HCT116 (cell line): ENCODE results near the gene CYB5D1. TPM values are rescaled to one million over a fixed set of nuclear protein-coding genes. Genes with fewer than 3 reads are reported as not detected.

Experiments
- ATAC-seq: fragments of 200-7000 bp; cut with Tn5 transposase; 2 replicates; pipeline ENCODE4 v1.9.1; 2020; ENCODE audit warnings: mild to moderate bottlenecking, moderate library complexity
- BruUV-seq: library from RNA; stranded (reverse); fragments of 400-500 nt; replicated peaks from 2 replicates; lab custom pipeline; 2021; lab: Mats Ljungman, UMichigan
- CTCF ChIA-PET: fragments of 300-600 bp; sonication (Branson Sonifier 250); formaldehyde crosslinking; loops from one replicate; lab custom pipeline; 2021; ENCODE audit warnings: antibody characterized with exemption; lab: Charles Lee
- POLR2A ChIA-PET: fragments of 300-600, 350-600 bp; sonication (Branson Sonifier 250); formaldehyde crosslinking; loops from one replicate; lab custom pipeline; 2021; ENCODE audit warnings: antibody characterized with exemption; lab: Charles Lee
- RAD21 ChIA-PET, 2 experiments: fragments of 300-600 bp; sonication (Branson Sonifier 250); formaldehyde crosslinking; loops; one replicate each; lab custom pipeline; 2023; ENCODE audit warnings: low total read pairs in 2 of 2; ENCODE audit not compliant: uncharacterized antibody in 2 of 2, unreplicated experiment in 2 of 2, low non-redundant PET in 1 of 2; lab: Charles Lee
- DNase-seq: peaks from one replicate; pipeline ENCODE4 v3.0.0-alpha.2; 2010; ENCODE audit warnings: low read depth, low spot score
- H2AFZ ChIP-seq: fragments of 200-600 bp; shearing (Covaris generic), sonication (generic); 2 replicates; pipeline ENCODE4 v1.6.1; 2017; ENCODE audit warnings: low read depth, mixed run types, mixed read lengths, antibody characterized with exemption, low read length; ENCODE audit not compliant: poor library complexity, severe bottlenecking
- H3K27ac ChIP-seq: 2 replicates; pipeline ENCODE4 v1.5.1; 2012; ENCODE audit warnings: low read depth, low read length
- H3K27me3 ChIP-seq: fragments of 200-600 bp; sonication (generic); 2 replicates; pipeline ENCODE4 v1.6.1; 2016; ENCODE audit warnings: mixed run types, low read length, mixed read lengths; ENCODE audit not compliant: insufficient read depth
- H3K36me3 ChIP-seq, 2 experiments: fragments of 200-500 bp in 1 of 2; fragments of 200-600 bp in 1 of 2; sonication (Bioruptor generic) in 1 of 2; sonication (generic) in 1 of 2; 2 replicates each; pipeline versions ENCODE4 v1.5.1 to v1.6.1; 2014 to 2016; ENCODE audit warnings: low read length in 2 of 2, inconsistent platforms in 1 of 2, mixed read lengths in 1 of 2, mixed run types in 1 of 2; ENCODE audit not compliant: insufficient read depth in 2 of 2, control insufficient read depth in 1 of 2
- H3K4me1 ChIP-seq, 2 experiments: fragments of 200-600 bp in 1 of 2; sonication (generic) in 1 of 2; 2 replicates each; pipeline versions ENCODE4 v1.5.1 to v1.6.1; 2012 to 2017; ENCODE audit warnings: low read length in 2 of 2, inconsistent platforms in 1 of 2, mild to moderate bottlenecking in 1 of 2, mixed read lengths in 1 of 2, mixed run types in 1 of 2, moderate library complexity in 1 of 2; ENCODE audit not compliant: insufficient read depth in 2 of 2, control insufficient read depth in 1 of 2
- H3K4me2 ChIP-seq: fragments of 200-600 bp; sonication (generic); 2 replicates; pipeline ENCODE4 v1.6.1; 2017; ENCODE audit warnings: mixed run types, low read length, mixed read lengths
- H3K4me3 ChIP-seq, 2 experiments: fragments of 200-600 bp in 1 of 2; sonication (generic) in 1 of 2; replicated peaks in 1 of 2; 2 replicates each; pipeline ENCODE4 v1.5.1; 2011 to 2016; ENCODE audit warnings: low read length in 2 of 2, control low read depth in 1 of 2, low read depth in 1 of 2, mild to moderate bottlenecking in 1 of 2, mixed read lengths in 1 of 2, mixed run types in 1 of 2
- H3K79me2 ChIP-seq: fragments of 200-600 bp; sonication (generic); 2 replicates; pipeline ENCODE4 v1.6.1; 2017; ENCODE audit warnings: mild to moderate bottlenecking, mixed run types, low read length, moderate library complexity, mixed read lengths; ENCODE audit not compliant: insufficient read depth
- H3K9ac ChIP-seq: fragments of 200-600 bp; sonication (generic); 2 replicates; pipeline ENCODE4 v1.6.1; 2016; ENCODE audit warnings: low read length, mixed read lengths
- H3K9me2 ChIP-seq: fragments of 200-600 bp; sonication (generic), shearing (Covaris generic); 2 replicates; pipeline ENCODE4 v1.6.1; 2017; ENCODE audit warnings: mixed run types, mild to moderate bottlenecking, moderate library complexity; ENCODE audit not compliant: insufficient read depth
- H3K9me3 ChIP-seq, 2 experiments: fragments of 200-500 bp in 1 of 2; fragments of 200-600 bp in 1 of 2; sonication (Bioruptor generic) in 1 of 2; sonication (generic) in 1 of 2; 2 replicates each; pipeline ENCODE4 v1.6.1; 2014 to 2017; ENCODE audit warnings: low read length in 2 of 2, mixed read lengths in 2 of 2, inconsistent platforms in 1 of 2, low read depth in 1 of 2, mild to moderate bottlenecking in 1 of 2, mixed run types in 1 of 2, moderate library complexity in 1 of 2; ENCODE audit not compliant: control insufficient read depth in 1 of 2, insufficient read depth in 1 of 2
- H4K20me1 ChIP-seq: fragments of 200-600 bp; sonication (generic), shearing (Covaris generic); 2 replicates; pipeline ENCODE4 v1.6.1; 2017; ENCODE audit warnings: mixed run types, mild to moderate bottlenecking, moderate library complexity; ENCODE audit not compliant: insufficient read depth
- ELF1 ChIP-seq: IDR thresholded peaks from 2 replicates; pipeline ENCODE4 v1.6.1; 2012; ENCODE audit warnings: low read depth, borderline replicate concordance
- FOSL1 ChIP-seq: IDR thresholded peaks from 2 replicates; pipeline ENCODE4 v1.6.1; 2012; ENCODE audit warnings: low read depth
- JUND ChIP-seq: IDR thresholded peaks from 2 replicates; pipeline ENCODE4 v1.6.1; 2012
- POLR2AphosphoS5 ChIP-seq: IDR thresholded peaks from 2 replicates; pipeline ENCODE4 v1.6.1; 2011; ENCODE audit warnings: mild to moderate bottlenecking, low read depth, low read length, moderate library complexity
- SIN3A ChIP-seq: IDR thresholded peaks from 2 replicates; pipeline ENCODE4 v1.6.1; 2012; ENCODE audit warnings: low read depth
- SP1 ChIP-seq: IDR thresholded peaks from 2 replicates; pipeline ENCODE4 v1.6.1; 2012; ENCODE audit warnings: low read depth
- TCF7L2 ChIP-seq: IDR thresholded peaks from 2 replicates; pipeline ENCODE4 v1.7.0; 2011; ENCODE audit warnings: borderline replicate concordance, inconsistent platforms; ENCODE audit not compliant: insufficient read depth, insufficient read length; ENCODE audit errors: extremely low read depth
- ZBTB33 ChIP-seq: IDR thresholded peaks from 2 replicates; pipeline ENCODE4 v1.6.1; 2011; ENCODE audit warnings: mild to moderate bottlenecking, low read length, moderate library complexity; ENCODE audit not compliant: insufficient replicate concordance; ENCODE audit errors: extremely low read depth
- ZNF274 ChIP-seq: fragments of 200-500 bp; sonication (Bioruptor generic); IDR thresholded peaks from 2 replicates; pipeline ENCODE4 v1.6.1; 2014; ENCODE audit warnings: mild to moderate bottlenecking, low read depth, low read length, inconsistent platforms
- intact Hi-C: fragments of 100-400 bp; cut with micrococcal nuclease; formaldehyde crosslinking; loops from 2 replicates; pipeline ENCODE4 v1.10.0; 2022
- total RNA-seq: library from RNA; stranded (reverse); gene quantifications from one replicate; pipeline ENCODE4 v1.2.1, GENCODE V29; 2021; ENCODE audit not compliant: unreplicated experiment

Gene CYB5D1
- total RNA-seq, 1 experiment from 2014 or later = 21.5 TPM

- TF ChIP-seq POLR2AphosphoS5 (no peak), JUND (no peak), ELF1 (no peak), TCF7L2 (no peak), SP1 (no peak), FOSL1 (no peak), ZBTB33 (no peak)
- TF ChIP-seq, all 23 proteins: peak for 0
Observed at GRCh38 chr17:7880076-7880868, 22.5 kb downstream of the CYB5D1 start (continued).

GRCh38 chr17:7881276-7882054 lies 23.7 kb downstream of the CYB5D1 start:
- no TSS peak for BruUV-seq
- RAD21 ChIA-PET = no interaction called here
- no peak overlapping the region for H3K27ac ChIP-seq
- no peak for ATAC-seq
- H3K27me3 ChIP-seq = no peaks in the 10 kb centered on the region
- peaks cover 10% of the 10 kb centered on the region; the same call in 1 of the 2 replicates for H3K79me2 ChIP-seq
- TF ChIP-seq ZNF274 (no peak), SIN3A (no peak), POLR2AphosphoS5 (no peak), SP1 (no peak)
- no peak overlapping the region for H3K9ac ChIP-seq
- CTCF ChIA-PET = no interaction called here
- H3K4me2 ChIP-seq = no peak overlapping the region
- H3K4me1 ChIP-seq = peaks cover 12 to 19% of the 10 kb centered on the region in 2 experiments
- POLR2A ChIA-PET = no interaction called here
- H3K9me3 ChIP-seq = no peaks in the 10 kb centered on the region
- no peak overlapping the region for H3K4me3 ChIP-seq
- no peak overlapping the region for H2AFZ ChIP-seq
- no peaks in the 10 kb centered on the region for H4K20me1 ChIP-seq
- peaks cover 0 to 3% of the 10 kb centered on the region in 2 experiments; a peak in 2 of 4 replicates for H3K36me3 ChIP-seq
- intact Hi-C loops = no loop called here
- DNase-seq = no peak
- no peaks in the 10 kb centered on the region for H3K9me2 ChIP-seq
